ENCODE results near the gene FAM180A.

Gene FAM180A

DNA sequence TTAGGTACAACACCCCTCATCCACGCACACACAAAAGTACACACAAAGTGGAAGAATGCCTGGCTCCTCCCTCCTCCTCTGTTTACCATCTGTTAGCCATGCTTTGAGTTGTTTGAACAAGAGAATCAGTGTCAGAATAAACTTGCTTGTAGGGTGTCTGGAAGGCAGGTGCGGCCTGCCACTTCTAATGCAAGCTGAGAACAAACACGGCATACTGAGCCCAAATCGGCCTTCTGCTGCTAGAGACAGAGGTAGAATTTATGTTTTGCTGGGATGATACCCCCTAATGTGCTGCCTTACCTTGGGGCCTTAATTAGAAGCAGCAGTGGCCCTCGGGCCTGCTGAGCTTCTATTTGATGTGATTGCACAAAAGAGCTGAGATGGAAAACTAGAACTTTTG, 24.9 kb upstream of the FAM180A start:
- Histone ChIP-seq H3K4me3 (ENCODE audit: low read depth, low read length) (no peak overlapping the region), H3K4me2 (ENCODE audit: low read length) (no peak overlapping the region), H3K4me1 (no peaks in the 10 kb centered on the region), H3K9ac (no peak overlapping the region), H2AFZ (no peak overlapping the region), H3K27me3 (ENCODE audit: control insufficient read depth, insufficient read depth, low read length) (no peaks in the 10 kb centered on the region), H3K27ac (no peak overlapping the region), H3K36me3 (ENCODE audit: control insufficient read depth, insufficient read depth, low read length) (no peaks in the 10 kb centered on the region), H3K9me3 (ENCODE audit: control insufficient read depth, low read length) (no peaks in the 10 kb centered on the region), H3K79me2 (no peaks in the 10 kb centered on the region)
- TF ChIP-seq, protein P1, sequence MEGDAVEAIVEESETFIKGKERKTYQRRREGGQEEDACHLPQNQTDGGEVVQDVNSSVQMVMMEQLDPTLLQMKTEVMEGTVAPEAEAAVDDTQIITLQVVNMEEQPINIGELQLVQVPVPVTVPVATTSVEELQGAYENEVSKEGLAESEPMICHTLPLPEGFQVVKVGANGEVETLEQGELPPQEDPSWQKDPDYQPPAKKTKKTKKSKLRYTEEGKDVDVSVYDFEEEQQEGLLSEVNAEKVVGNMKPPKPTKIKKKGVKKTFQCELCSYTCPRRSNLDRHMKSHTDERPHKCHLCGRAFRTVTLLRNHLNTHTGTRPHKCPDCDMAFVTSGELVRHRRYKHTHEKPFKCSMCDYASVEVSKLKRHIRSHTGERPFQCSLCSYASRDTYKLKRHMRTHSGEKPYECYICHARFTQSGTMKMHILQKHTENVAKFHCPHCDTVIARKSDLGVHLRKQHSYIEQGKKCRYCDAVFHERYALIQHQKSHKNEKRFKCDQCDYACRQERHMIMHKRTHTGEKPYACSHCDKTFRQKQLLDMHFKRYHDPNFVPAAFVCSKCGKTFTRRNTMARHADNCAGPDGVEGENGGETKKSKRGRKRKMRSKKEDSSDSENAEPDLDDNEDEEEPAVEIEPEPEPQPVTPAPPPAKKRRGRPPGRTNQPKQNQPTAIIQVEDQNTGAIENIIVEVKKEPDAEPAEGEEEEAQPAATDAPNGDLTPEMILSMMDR (IDR thresholded peaks at IDR 0.05), result no peak

DNA sequence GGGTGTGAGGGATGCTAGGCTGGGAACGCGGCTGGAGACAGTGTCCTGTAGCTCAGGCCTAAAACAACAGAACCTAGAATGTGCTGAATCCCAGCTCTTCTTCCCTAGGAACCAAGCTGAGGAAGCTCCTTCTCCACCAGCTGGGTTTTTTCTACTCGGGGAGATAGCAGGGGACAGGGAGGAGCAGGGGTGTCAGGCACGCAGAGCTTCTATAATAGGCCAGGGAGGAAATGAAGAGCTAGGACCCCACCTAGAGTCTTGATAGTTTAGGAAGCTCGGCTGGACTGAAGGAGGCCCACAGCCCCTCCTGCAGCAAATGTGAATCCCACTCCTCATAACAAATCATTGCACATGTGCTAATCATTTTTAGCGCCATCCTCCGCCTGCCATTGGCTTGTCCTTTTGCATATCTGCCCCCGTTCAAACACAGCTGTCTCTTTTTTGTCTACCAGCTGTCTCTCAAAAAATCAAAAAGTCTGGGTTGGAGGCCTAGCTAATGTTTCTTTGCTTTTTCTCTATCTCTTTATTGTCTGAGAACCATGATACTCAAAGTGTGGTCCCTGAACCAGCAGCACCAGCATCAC, 24.1 kb upstream of the FAM180A start:
- Histone ChIP-seq H2AFZ (no peak overlapping the region), H3K79me2 (no peaks in the 10 kb centered on the region), H3K9ac (no peak overlapping the region), H3K4me2 (ENCODE audit: low read length) (no peak overlapping the region), H3K4me3 (ENCODE audit: low read depth, low read length) (no peak overlapping the region), H3K36me3 (ENCODE audit: control insufficient read depth, insufficient read depth, low read length) (no peaks in the 10 kb centered on the region), H3K27me3 (ENCODE audit: control insufficient read depth, insufficient read depth, low read length) (no peaks in the 10 kb centered on the region), H3K27ac (no peak overlapping the region), H3K9me3 (ENCODE audit: control insufficient read depth, low read length) (no peaks in the 10 kb centered on the region), H3K4me1 (no peaks in the 10 kb centered on the region)
- TF ChIP-seq, protein P1 (IDR thresholded peaks at IDR 0.05), result no peak

DNA sequence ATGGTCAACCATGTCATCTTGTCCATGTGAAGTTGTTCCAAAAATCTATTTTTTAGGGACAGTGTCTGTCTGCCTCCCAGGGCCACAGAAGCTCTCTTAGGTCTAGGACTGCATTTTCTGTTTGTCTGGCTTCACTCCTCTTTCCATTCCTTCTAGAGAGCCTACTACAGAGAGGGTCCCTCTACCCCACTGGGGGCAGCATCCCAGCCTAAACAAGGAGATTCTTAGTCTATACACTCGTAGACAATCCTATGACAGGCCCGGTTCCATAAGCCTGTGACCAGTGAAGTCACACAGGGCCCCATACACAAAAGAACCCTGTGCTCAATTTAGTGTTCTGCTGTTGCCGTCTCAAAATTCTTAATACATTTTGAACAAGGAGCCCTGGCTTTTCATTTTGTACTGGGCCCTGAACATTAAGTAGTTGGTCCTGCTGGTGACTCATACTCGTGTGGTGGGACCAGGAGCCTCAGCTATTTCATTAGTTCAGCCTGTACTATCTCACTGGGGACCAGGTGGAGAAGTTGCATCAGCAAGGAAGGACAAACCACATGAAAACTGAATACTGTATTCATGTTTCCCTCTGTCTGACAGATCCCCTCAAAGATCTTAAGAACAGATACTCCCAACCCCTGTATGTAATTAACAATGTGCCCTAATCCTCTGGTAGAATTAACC, 23.5 kb upstream of the FAM180A start:
- Histone ChIP-seq H3K27ac (no peak overlapping the region), H3K4me1 (no peaks in the 10 kb centered on the region), H3K4me2 (ENCODE audit: low read length) (no peak overlapping the region), H3K9me3 (ENCODE audit: control insufficient read depth, low read length) (no peaks in the 10 kb centered on the region), H2AFZ (no peak overlapping the region), H3K27me3 (ENCODE audit: control insufficient read depth, insufficient read depth, low read length) (no peaks in the 10 kb centered on the region), H3K4me3 (ENCODE audit: low read depth, low read length) (no peak overlapping the region), H3K79me2 (no peaks in the 10 kb centered on the region), H3K36me3 (ENCODE audit: control insufficient read depth, insufficient read depth, low read length) (no peaks in the 10 kb centered on the region), H3K9ac (no peak overlapping the region)
- TF ChIP-seq, protein P1 (IDR thresholded peaks at IDR 0.05), result no peak

DNA sequence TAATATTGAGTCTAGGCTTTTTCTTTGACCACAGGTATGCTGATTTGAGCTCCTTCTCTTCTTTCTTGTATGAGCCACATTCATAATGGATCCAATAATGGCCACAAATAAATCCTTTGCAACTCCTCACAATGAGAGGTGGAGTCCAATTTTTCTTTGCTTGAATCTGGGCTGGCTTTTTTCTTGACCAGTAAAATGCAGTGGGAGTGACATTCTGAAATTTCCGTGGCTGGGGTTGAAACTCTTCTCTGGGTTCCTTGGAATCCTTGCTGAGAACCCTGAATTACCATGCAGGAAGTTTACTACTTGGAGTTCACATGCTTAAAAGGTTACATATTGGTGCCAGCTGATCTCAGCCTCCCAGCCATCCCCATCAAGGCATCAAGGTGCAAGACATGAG, 22.4 kb upstream of the FAM180A start:
- TF ChIP-seq, protein P1 (IDR thresholded peaks at IDR 0.05), result no peak
- no peak overlapping the region for H3K9ac ChIP-seq

More for the DNA sequence above, 22.4 kb upstream of the FAM180A start:
- Histone ChIP-seq H3K27me3 (ENCODE audit: control insufficient read depth, insufficient read depth, low read length) (no peaks in the 10 kb centered on the region), H3K4me2 (ENCODE audit: low read length) (no peak overlapping the region), H3K4me3 (ENCODE audit: low read depth, low read length) (no peak overlapping the region), H3K36me3 (ENCODE audit: control insufficient read depth, insufficient read depth, low read length) (no peaks in the 10 kb centered on the region), H3K9me3 (ENCODE audit: control insufficient read depth, low read length) (no peaks in the 10 kb centered on the region), H3K79me2 (no peaks in the 10 kb centered on the region), H2AFZ (no peak overlapping the region), H3K4me1 (no peaks in the 10 kb centered on the region), H3K27ac (no peak overlapping the region)

Data from parathyroid adenoma (tissue), 2 donors.